ENCODE data around the gene HYAL3. TPM values are rescaled to one million over a fixed set of nuclear protein-coding genes. Genes with fewer than 3 reads are reported as not detected.

The HYAL3 gene
- total RNA-seq, 1 donor from 2014 or later: 2.5 TPM

DNA sequence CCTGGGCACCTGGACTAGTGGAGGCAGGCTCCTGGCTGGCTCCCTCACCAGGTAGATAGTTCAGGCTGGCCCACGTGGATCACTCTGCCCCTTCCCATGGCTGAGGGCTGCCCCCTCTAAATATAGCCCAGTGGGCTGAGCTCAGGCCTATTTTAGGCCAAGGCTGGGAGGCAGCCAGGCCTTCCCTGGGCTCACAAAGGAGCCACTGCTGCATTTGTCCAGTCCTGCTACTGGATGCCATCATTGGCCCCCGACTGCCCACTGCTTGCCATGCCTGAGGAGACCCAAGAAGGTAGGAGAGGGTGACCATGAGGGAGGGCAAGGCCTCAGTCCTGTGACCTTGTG is 20.4 kb downstream of the HYAL3 start, which contains the start of gene LSMEM2:
TSS of gene LSMEM2 (plus strand) at position 208 of the 345 bp plus-strand sequence. CDS start at position 235, 27 bp downstream.
- TF ChIP-seq CTCF (IDR thresholded peaks at IDR 0.05): no peak
- intact Hi-C loops (cut with micrococcal nuclease): no loop called here
- Mint-ChIP-seq H3K27me3 (peaks cover 24% of the 10 kb centered on the region), H3K9me3 (no peaks in the 10 kb centered on the region), H3K36me3 (ENCODE audit: low read depth) (no peaks in the 10 kb centered on the region), H3K27ac (no peak within 1 kb of the TSS), H3K4me3 (no peak within 1 kb of the TSS), H3K4me1 (peaks cover 18% of the 10 kb centered on the region)
- ATAC-seq (ENCODE audit: low read depth): no peak
- DNase-seq: no peak
- CTCF ChIA-PET: interaction anchor here (1.4 kb wide), 1 partner anchor 84 kb away, joined by 3 read pairs; no protein-coding TSS in a partner anchor
- POLR2A ChIA-PET: no interaction called here

GRCh38 chr3:50278123-50278879 is 20.9 kb downstream of the HYAL3 start:
- DNase-seq: no peak
- ATAC-seq (ENCODE audit: low read depth): no peak
- Mint-ChIP-seq H3K4me1 (peaks cover 19% of the 10 kb centered on the region), H3K4me3 (no peak overlapping the region), H3K9me3 (no peaks in the 10 kb centered on the region), H3K27me3 (peaks cover 25% of the 10 kb centered on the region), H3K27ac (no peak overlapping the region), H3K36me3 (ENCODE audit: low read depth) (no peaks in the 10 kb centered on the region)
- ChIA-PET POLR2A (no interaction called here), CTCF (interaction anchor here (1.4 kb wide), 1 partner anchor 83 kb away, joined by 3 read pairs; no protein-coding TSS in a partner anchor)
- TF ChIP-seq CTCF (IDR thresholded peaks at IDR 0.05): no peak
- intact Hi-C loops (cut with micrococcal nuclease): no loop called here

DNA sequence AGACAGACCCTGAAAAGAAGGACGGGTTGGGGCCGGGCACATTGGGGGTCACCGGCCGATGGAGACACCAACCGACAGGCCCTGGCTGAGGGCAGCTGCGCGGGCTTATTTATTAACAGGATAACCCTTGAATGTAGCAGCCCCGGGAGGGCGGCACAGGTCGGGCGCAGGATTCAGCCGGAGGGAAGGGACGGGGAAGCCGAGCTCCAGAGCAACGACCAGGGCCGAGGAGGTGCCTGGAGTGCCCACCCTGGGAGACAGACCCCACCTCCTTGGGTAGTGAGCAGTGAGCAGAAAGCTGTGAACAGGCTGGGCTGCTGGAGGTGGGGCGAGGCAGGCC is 22.5 kb downstream of the HYAL3 start:
- peaks cover 30% of the 10 kb centered on the region for H3K27me3 Mint-ChIP-seq
- ChIA-PET POLR2A (no interaction called here), CTCF (interaction anchor here (0.7 to 2.0 kb wide), 2 partner anchors 47 to 82 kb away, joined by 3 to 5 read pairs; no protein-coding TSS in a partner anchor)

GRCh38 chr3:50275996-50276761 is 23.0 kb downstream of the HYAL3 start:
- Mint-ChIP-seq H3K4me1 (peaks cover 25% of the 10 kb centered on the region), H3K27ac (no peak overlapping the region), H3K27me3 (peaks cover 30% of the 10 kb centered on the region), H3K4me3 (no peak overlapping the region), H3K9me3 (no peaks in the 10 kb centered on the region), H3K36me3 (ENCODE audit: low read depth) (no peaks in the 10 kb centered on the region)
- ATAC-seq (ENCODE audit: low read depth): no peak
- DNase-seq: no peak
- intact Hi-C loops (cut with micrococcal nuclease): no loop called here
- no peak for TF ChIP-seq CTCF (IDR thresholded peaks at IDR 0.05)
- POLR2A ChIA-PET: interaction anchor here (0.6 kb wide), 1 partner anchor 145 kb away, joined by 5 read pairs; no protein-coding TSS in a partner anchor
- CTCF ChIA-PET: interaction anchor here (2.0 kb wide), 1 partner anchor 48 kb away, joined by 5 read pairs; no protein-coding TSS in a partner anchor

More for the DNA sequence above, 22.5 kb downstream of the HYAL3 start:
- Mint-ChIP-seq H3K4me3 (no peak overlapping the region), H3K4me1 (peaks cover 25% of the 10 kb centered on the region), H3K27ac (no peak overlapping the region), H3K36me3 (ENCODE audit: low read depth) (no peaks in the 10 kb centered on the region), H3K9me3 (no peaks in the 10 kb centered on the region)
- ATAC-seq (ENCODE audit: low read depth) (no peak), DNase-seq (no peak)
- TF ChIP-seq CTCF (IDR thresholded peaks at IDR 0.05): no peak
- intact Hi-C loops (cut with micrococcal nuclease): no loop called here

All from activated B cell treated with CpG ODN at 0.5 μM for 24 hours (primary cell).